GM20000 (cell line): ENCODE data around the gene LCN9.

Experiments
- DNase-seq: peaks from one replicate; pipeline ENCODE4 v3.0.0; 2012; ENCODE audit warnings: low spot score
- TF ChIP-seq, protein P1 (sequence below): IDR thresholded peaks from 2 replicates; pipeline ENCODE4 v1.5.1; 2012; ENCODE audit warnings: mild to moderate bottlenecking, control low read depth; ENCODE audit errors: extremely low read depth, missing control alignments

LCN9 gene

DNA sequence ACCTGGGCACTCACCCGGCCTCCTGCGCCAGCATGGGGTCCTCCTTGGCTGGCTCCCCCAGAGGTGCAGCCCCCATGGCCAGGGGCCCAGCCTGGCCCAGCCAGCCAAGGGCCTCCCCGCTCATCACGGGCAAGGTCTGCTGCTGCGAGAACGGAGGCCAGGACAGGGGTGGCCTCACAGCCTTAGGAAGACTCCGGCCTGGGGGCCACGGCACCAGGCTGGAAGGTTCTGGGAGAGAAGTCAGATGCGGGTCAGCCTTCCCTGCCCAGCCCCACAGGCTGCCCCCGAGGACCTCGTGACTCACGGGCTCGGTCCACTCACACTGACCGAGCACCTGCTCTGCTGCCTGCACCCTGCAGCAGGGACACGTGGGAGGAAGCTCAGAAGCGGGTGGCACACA lies 31.9 kb downstream of the LCN9 start:
- DNase-seq: no peak

DNA sequence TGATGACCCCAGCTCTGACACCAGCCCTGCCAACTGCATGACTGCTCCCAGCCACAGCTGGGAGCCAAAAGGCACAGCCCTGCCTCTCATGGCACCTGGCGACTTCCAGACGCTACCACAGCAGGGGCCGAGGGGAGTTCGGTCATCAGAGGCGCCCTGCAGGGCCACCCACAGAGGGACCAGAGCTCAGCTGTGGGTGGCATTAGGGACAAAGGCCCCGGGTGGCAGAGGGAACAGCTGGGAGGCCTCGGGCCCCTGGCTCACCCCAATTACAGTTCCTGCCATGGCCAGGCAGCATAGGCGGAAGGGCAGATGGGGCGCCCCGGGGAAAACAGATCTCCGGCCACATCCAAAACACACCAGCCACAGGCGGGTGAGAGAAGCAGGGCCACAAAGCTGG lies 32.5 kb downstream of the LCN9 start:
- TF ChIP-seq, protein P1, sequence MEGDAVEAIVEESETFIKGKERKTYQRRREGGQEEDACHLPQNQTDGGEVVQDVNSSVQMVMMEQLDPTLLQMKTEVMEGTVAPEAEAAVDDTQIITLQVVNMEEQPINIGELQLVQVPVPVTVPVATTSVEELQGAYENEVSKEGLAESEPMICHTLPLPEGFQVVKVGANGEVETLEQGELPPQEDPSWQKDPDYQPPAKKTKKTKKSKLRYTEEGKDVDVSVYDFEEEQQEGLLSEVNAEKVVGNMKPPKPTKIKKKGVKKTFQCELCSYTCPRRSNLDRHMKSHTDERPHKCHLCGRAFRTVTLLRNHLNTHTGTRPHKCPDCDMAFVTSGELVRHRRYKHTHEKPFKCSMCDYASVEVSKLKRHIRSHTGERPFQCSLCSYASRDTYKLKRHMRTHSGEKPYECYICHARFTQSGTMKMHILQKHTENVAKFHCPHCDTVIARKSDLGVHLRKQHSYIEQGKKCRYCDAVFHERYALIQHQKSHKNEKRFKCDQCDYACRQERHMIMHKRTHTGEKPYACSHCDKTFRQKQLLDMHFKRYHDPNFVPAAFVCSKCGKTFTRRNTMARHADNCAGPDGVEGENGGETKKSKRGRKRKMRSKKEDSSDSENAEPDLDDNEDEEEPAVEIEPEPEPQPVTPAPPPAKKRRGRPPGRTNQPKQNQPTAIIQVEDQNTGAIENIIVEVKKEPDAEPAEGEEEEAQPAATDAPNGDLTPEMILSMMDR: no peak
- no peak for DNase-seq

More for the DNA sequence above, 31.9 kb downstream of the LCN9 start:
- TF ChIP-seq, protein P1: no peak

DNA sequence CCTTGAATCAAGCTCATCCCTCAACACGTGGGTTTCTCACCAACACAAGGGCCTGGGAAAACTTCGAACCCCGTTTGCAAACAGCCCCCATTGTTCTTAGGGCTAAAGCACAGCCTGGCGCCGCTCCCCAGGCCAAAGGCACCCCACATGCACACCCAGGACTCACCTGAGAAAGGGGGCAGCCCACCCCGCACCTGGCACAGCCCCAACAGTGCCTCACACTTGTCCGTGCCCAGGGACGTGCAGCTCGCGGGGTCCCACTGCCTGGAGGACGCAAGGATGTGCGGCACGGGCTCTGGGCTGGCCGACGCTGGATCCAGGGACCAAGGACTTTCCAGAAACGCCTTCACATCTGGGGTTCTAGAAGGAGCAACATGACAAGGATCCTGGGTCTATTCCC lies 33.3 kb downstream of the LCN9 start:
- DNase-seq: no peak
- TF ChIP-seq, protein P1: no peak

DNA sequence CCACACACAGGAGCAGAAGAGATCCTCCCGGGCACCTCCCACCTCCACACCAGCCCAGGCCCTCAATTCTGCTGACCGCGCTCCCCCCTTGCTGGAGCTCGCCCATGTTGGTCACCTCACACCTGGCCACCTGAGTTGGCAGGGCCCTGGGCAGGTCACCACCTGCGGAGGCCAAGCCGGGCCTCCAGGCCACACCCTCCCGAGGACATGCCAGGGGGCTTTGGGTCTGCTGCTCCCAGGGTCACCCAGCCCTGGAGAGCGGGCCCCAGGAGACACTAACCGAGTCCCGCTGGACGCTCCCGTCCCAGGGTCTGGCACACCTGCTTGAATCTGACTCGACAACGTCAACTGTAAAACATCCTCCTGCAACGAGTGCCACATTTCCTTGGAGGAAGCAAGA lies 34.1 kb downstream of the LCN9 start:
- DNase-seq: no peak
- TF ChIP-seq, protein P1: no peak

DNA sequence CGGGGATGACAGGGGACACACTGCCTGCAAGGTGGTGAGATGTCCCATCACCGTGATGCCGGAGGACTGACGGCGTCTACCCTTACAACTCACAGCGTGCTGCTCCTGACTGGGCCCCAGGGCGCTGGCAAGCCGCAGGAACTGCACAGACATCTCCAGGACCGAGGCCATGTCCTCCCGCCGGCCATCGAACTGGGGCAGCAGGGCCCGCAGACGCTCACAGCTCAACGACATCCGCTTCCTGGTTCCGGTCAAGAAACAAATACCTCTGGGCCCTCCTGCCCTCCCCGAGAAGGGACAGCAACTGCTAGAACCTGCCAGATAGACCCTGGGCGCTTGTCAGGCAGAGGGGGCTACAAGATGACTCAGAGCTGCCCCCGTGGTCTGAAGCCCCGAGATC lies 35.1 kb downstream of the LCN9 start:
- DNase-seq: no peak
- TF ChIP-seq, protein P1: no peak

DNA sequence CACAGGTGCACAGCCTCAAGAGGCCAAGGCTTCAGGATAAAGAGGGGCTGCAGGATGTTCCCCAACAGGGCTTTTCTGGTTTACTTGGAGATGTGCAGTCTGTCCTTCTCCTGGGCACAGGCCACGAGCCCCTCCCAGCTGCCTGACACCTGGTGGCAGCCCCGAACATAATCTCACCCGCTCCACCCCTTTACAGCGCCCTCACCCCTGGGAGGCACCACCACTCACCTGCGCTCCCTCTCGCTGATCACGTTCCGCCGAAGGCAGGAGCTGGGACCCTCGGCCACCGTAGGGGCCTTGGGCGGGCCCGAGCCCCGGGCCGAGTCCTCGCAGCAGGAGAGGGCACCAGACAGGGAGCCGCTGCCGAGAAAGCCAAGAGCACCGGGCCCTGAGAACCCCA lies 35.7 kb downstream of the LCN9 start:
- TF ChIP-seq, protein P1: no peak
- no peak for DNase-seq

DNA sequence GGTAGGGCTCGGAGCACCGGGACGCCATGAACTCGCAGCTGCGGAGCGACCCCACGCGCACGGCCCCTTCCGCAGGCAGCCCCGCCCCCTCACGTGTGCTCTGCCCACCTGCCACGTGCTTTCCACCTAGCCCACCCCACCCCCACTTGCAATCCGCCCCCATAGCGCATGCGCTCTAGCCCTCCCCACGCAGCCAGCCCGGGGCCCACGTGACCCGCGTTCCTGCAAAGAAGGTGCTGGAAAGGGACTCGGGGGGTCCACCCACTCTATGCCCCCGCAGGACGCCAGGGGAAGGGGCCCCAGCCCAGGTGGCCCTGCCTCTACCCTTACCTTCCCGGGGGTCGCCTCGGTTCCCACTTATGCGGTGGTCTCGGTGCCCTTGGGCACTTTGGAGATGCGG lies 36.3 kb downstream of the LCN9 start, which contains the start of gene SOHLH1:
TSS of gene SOHLH1 (minus strand) at position 42 of the 400 bp plus-strand sequence. CDS start at position 28, 14 bp downstream.
- TF ChIP-seq, protein P1: no peak
- no peak for DNase-seq
